K562 (cell line): ENCODE results near the gene WFDC2. TPM values are rescaled to one million over a fixed set of nuclear protein-coding genes. Genes with fewer than 3 reads are reported as not detected.

Source experiments
- ATAC-seq: fragments of 200-7000 bp; cut with Tn5 transposase; 3 replicates; pipeline ENCODE4 v1.9.1; 2020; ENCODE audit warnings: moderate library complexity
- BruUV-seq: library from RNA; stranded (reverse); fragments of 400-500 nt; replicated peaks from 2 replicates; lab custom pipeline; 2021; lab: Mats Ljungman, UMichigan
- CTCF ChIA-PET: fragments of 300-600 bp; formaldehyde crosslinking; extraction: SDS; loops from one replicate; lab custom pipeline; 2021; ENCODE audit warnings: low intra/inter-chr PET ratio; lab: Yijun Ruan, JAX
- POLR2A ChIA-PET: fragments of 300-600, 350-650 bp; sonication (Branson Sonifier 250); formaldehyde crosslinking; extraction: SDS; loops from one replicate; lab custom pipeline; 2021; ENCODE audit warnings: antibody characterized with exemption, inconsistent platforms; lab: Yijun Ruan, JAX
- DNase-seq, 4 experiments: peaks; one replicate each; pipeline versions ENCODE4 v3.0.0 to v3.0.0-alpha.2; 2011 to 2018; ENCODE audit warnings: low spot score in 3 of 4, mixed read lengths in 3 of 4; ENCODE audit errors: extremely low read depth in 1 of 4
- FAIRE-seq: peaks from 2 replicates; lab custom pipeline; 2011; peaks lifted over from hg19 to GRCh38; lab: Jason Lieb, UNC
- H2AFZ ChIP-seq: 2 replicates; pipeline ENCODE4 v1.6.0; 2011; ENCODE audit warnings: low read depth, low read length, control low read depth, inconsistent platforms
- H3K27ac ChIP-seq: fragments of 200-600 bp; 3 replicates; pipeline ENCODE4 v1.8.0; 2011; ENCODE audit warnings: low read depth, mild to moderate bottlenecking, control low read depth, inconsistent platforms, low read length, moderate library complexity, mixed read lengths; ENCODE audit errors: extremely low read depth
- H3K27me3 ChIP-seq, 2 experiments: fragments of 300-600 bp in 1 of 2; 2 replicates in 1 of 2; 3 replicates in 1 of 2; pipeline versions ENCODE4 v1.6.0 to v1.8.0; 2011; ENCODE audit warnings: inconsistent platforms in 2 of 2, low read length in 2 of 2, mild to moderate bottlenecking in 1 of 2, mixed read lengths in 1 of 2, moderate library complexity in 1 of 2; ENCODE audit not compliant: control insufficient read depth in 2 of 2, insufficient read depth in 2 of 2
- H3K36me3 ChIP-seq: fragments of 300-600 bp; 3 replicates; pipeline ENCODE4 v1.8.0; 2011; ENCODE audit warnings: mild to moderate bottlenecking, low read length, inconsistent platforms; ENCODE audit not compliant: control insufficient read depth, insufficient read depth
- H3K4me1 ChIP-seq, 2 experiments: fragments of 200-600 bp in 1 of 2; replicated peaks in 1 of 2; 2 replicates in 1 of 2; 3 replicates in 1 of 2; pipeline versions ENCODE4 v1.5.1 to v1.8.0; 2011; ENCODE audit warnings: inconsistent platforms in 2 of 2, low read length in 2 of 2, mild to moderate bottlenecking in 1 of 2, mixed read lengths in 1 of 2, moderate library complexity in 1 of 2; ENCODE audit not compliant: control insufficient read depth in 2 of 2, insufficient read depth in 2 of 2
- H3K4me2 ChIP-seq: 2 replicates; pipeline ENCODE4 v1.6.1; 2011; ENCODE audit warnings: low read length, control low read depth, inconsistent platforms, mixed read lengths; ENCODE audit not compliant: insufficient read depth
- H3K4me3 ChIP-seq: fragments of 200-600 bp; sonication (generic), shearing (Covaris generic); 2 replicates; pipeline ENCODE4 v1.5.1; 2016; ENCODE audit warnings: control low read depth, inconsistent platforms
- H3K79me2 ChIP-seq: fragments of 200-600 bp; 3 replicates; pipeline ENCODE4 v1.8.0; 2011; ENCODE audit warnings: low read length, inconsistent platforms; ENCODE audit not compliant: control insufficient read depth, insufficient read depth
- H3K9ac ChIP-seq, 2 experiments: 2 replicates each; pipeline versions ENCODE4 v1.6.0 to v1.6.1; 2011; ENCODE audit warnings: low read depth in 2 of 2, low read length in 2 of 2, control low read depth in 1 of 2, inconsistent platforms in 1 of 2, mild to moderate bottlenecking in 1 of 2, mixed read lengths in 1 of 2; ENCODE audit not compliant: insufficient read depth in 1 of 2
- H3K9me1 ChIP-seq: one replicate; pipeline ENCODE4 v1.6.0; 2011; ENCODE audit warnings: inconsistent platforms, mild to moderate bottlenecking, low read length, moderate library complexity; ENCODE audit not compliant: control insufficient read depth, insufficient read depth
- H3K9me3 ChIP-seq: replicated peaks from 2 replicates; pipeline ENCODE4 v1.5.1; 2011; ENCODE audit warnings: low read depth, low read length, inconsistent platforms; ENCODE audit not compliant: control insufficient read depth, insufficient read depth
- H4K20me1 ChIP-seq: replicated peaks from 2 replicates; pipeline ENCODE4 v1.6.1; 2011; ENCODE audit warnings: low read length, inconsistent platforms, mixed read lengths; ENCODE audit not compliant: control insufficient read depth, insufficient read depth
- AFF4 ChIP-seq: sonication (generic); formaldehyde crosslinking; IDR thresholded peaks from 2 replicates; pipeline ENCODE4 v1.8.0; 2023; ENCODE audit warnings: mild to moderate bottlenecking, missing genetic modification reagents
- COPS2 ChIP-seq: fragments of 450-650 bp; conservative IDR thresholded peaks from 2 replicates; pipeline ENCODE4 v1.6.1; 2016; ENCODE audit warnings: mild to moderate bottlenecking, moderate library complexity
- ETV1 ChIP-seq: fragments of 450-650 bp; conservative IDR thresholded peaks from 2 replicates; pipeline ENCODE4 v1.6.1; 2016; ENCODE audit warnings: missing genetic modification characterization, control low read depth, low read depth, missing compliant biosample characterization
- HES1 ChIP-seq: fragments of 450-650 bp; IDR thresholded peaks from 2 replicates; pipeline ENCODE4 v1.6.1; 2016; ENCODE audit warnings: low read depth, mild to moderate bottlenecking, moderate library complexity
- KDM5B ChIP-seq: fragments of 200-600 bp; sonication (generic); IDR thresholded peaks from 2 replicates; pipeline ENCODE4 v1.6.1; 2012; ENCODE audit warnings: low read depth, mild to moderate bottlenecking, moderate library complexity, low read length, control low read depth, inconsistent platforms; ENCODE audit not compliant: insufficient replicate concordance
- LARP7 ChIP-seq: fragments of 450-650 bp; IDR thresholded peaks from 2 replicates; pipeline ENCODE4 v1.6.1; 2016
- MEF2D ChIP-seq: conservative IDR thresholded peaks from 2 replicates; pipeline ENCODE4 v1.6.1; 2016; ENCODE audit warnings: low read depth, missing genetic modification characterization, missing compliant biosample characterization
- NFATC3 ChIP-seq: fragments of 450-650 bp; IDR thresholded peaks from 2 replicates; pipeline ENCODE4 v1.6.1; 2017; ENCODE audit warnings: mild to moderate bottlenecking
- SPI1 ChIP-seq: IDR thresholded peaks from 2 replicates; pipeline ENCODE4 v1.6.1; 2011; ENCODE audit warnings: low read depth, low read length, control low read depth, borderline replicate concordance
- ZNF133 ChIP-seq: fragments of 250-450 bp; sonication (Bioruptor Pico); IDR thresholded peaks from 2 replicates; pipeline ENCODE4 v1.4.0; 2020; ENCODE audit warnings: mild to moderate bottlenecking
- ZNF175 ChIP-seq: fragments of 200-800 bp; sonication (Bioruptor generic); IDR thresholded peaks from 2 replicates; pipeline ENCODE4 v1.6.1; 2016; ENCODE audit warnings: low read depth, mild to moderate bottlenecking, missing genetic modification characterization, missing compliant biosample characterization
- ZNF224 ChIP-seq: sonication (generic); formaldehyde crosslinking; IDR thresholded peaks from 2 replicates; pipeline ENCODE4 v1.8.0; 2022; ENCODE audit warnings: mild to moderate bottlenecking, missing genetic modification reagents
- ZNF644 ChIP-seq: fragments of 200-800 bp; sonication (Bioruptor generic); IDR thresholded peaks from 2 replicates; pipeline ENCODE4 v1.6.1; 2016; ENCODE audit warnings: low read depth, missing genetic modification characterization, missing compliant biosample characterization
- WGBS: fragments of 100-300 bp; shearing (Covaris generic); methylation state at CpG from one replicate; pipeline ENCODE4 v1.1.6; 2016; ENCODE audit warnings: low coverage, mixed read lengths; ENCODE audit not compliant: insufficient coverage; ENCODE audit errors: missing lambda C conversion rate; 5-methylcytosine and 5-hydroxymethylcytosine counted together
- in situ Hi-C: fragments of 300-500 bp; cut with MboI; formaldehyde crosslinking; loops from 4 replicates; pipeline ENCODE4 v1.15.0; 2018; ENCODE audit warnings: inconsistent platforms, mixed read lengths
- intact Hi-C: fragments of 100-400 bp; cut with micrococcal nuclease; formaldehyde crosslinking; loops from 2 replicates; pipeline ENCODE4 v1.14.2; 2022
- polyA plus RNA-seq, 8 experiments: library from polyadenylated mRNA; depleted of rRNA in 4 of 8; stranded (reverse) in 5 of 8; unstranded in 3 of 8; fragments of >200 nt; fragmentation: Nextera tagmentation in 2 of 8; fragmentation: Illumina TruSeq in 1 of 8; extraction: Ambion mirVana in 2 of 8; extraction: Trizol in 1 of 8; gene quantifications; 2 replicates each; pipeline versions ENCODE4 v1.2.1 to v1.2.3, GENCODE V29; 2011 to 2014; ENCODE audit warnings: inconsistent platforms in 1 of 8, missing spikeins in 1 of 8
- total RNA-seq, 7 experiments: library from RNA; depleted of rRNA in 6 of 7; stranded (reverse); fragments of >200 nt in 6 of 7; fragmentation: Illumina TruSeq in 2 of 7; extraction: Trizol in 2 of 7; gene quantifications; 2 replicates each; pipeline versions ENCODE4 v1.2.1 to v1.2.3, GENCODE V29; 2011 to 2021; ENCODE audit warnings: low replicate concordance in 1 of 7
- TF ChIP-seq, protein P1 (sequence below): fragments of 450-650 bp; IDR thresholded peaks from 2 replicates; pipeline ENCODE4 v1.6.1; 2017; ENCODE audit warnings: antibody characterized with exemption, mild to moderate bottlenecking

Gene WFDC2
- total and polyA plus RNA-seq, 9 of the 15 experiments (the other 6 are each of a cell fraction or from before 2014, with no cell fraction given), result not detected

GRCh38 chr20:45440891-45441685, 28.5 kb upstream of the WFDC2 start:
- ChIA-PET POLR2A (no interaction called here), CTCF (no interaction called here)
- Histone ChIP-seq H3K4me1 (peaks cover 3 to 6% of the 10 kb centered on the region in 2 experiments; a peak in 2 of 5 replicates), H3K9me3 (no peaks in the 10 kb centered on the region), H3K9me1 (no peaks in the 10 kb centered on the region), H2AFZ (no peak overlapping the region), H3K4me3 (no peak overlapping the region), H3K4me2 (no peak overlapping the region), H3K27ac (no peak overlapping the region), H3K9ac (no peak overlapping the region), H3K36me3 (no peaks in the 10 kb centered on the region), H4K20me1 (no peaks in the 10 kb centered on the region), H3K79me2 (no peaks in the 10 kb centered on the region), H3K27me3 (no peaks in the 10 kb centered on the region)
- FAIRE-seq (no peak), DNase-seq (no peak), ATAC-seq (no peak)
- BruUV-seq, result no TSS peak
- in situ Hi-C loops (no loop called here), intact Hi-C loops (no loop called here)
- WGBS, result 9% methylated on average over 5 of the region's 5 CpGs
- TF ChIP-seq ZNF224 (no peak), MEF2D (tag) (no peak), SPI1 (no peak), KDM5B (no peak), COPS2 (no peak), HES1 (no peak), AFF4 (no peak), ZNF175 (no peak), ZNF644 (tag) (no peak), ETV1 (tag) (no peak), ZNF133 (no peak), LARP7 (no peak), NFATC3 (no peak)
- TF ChIP-seq, protein P1, sequence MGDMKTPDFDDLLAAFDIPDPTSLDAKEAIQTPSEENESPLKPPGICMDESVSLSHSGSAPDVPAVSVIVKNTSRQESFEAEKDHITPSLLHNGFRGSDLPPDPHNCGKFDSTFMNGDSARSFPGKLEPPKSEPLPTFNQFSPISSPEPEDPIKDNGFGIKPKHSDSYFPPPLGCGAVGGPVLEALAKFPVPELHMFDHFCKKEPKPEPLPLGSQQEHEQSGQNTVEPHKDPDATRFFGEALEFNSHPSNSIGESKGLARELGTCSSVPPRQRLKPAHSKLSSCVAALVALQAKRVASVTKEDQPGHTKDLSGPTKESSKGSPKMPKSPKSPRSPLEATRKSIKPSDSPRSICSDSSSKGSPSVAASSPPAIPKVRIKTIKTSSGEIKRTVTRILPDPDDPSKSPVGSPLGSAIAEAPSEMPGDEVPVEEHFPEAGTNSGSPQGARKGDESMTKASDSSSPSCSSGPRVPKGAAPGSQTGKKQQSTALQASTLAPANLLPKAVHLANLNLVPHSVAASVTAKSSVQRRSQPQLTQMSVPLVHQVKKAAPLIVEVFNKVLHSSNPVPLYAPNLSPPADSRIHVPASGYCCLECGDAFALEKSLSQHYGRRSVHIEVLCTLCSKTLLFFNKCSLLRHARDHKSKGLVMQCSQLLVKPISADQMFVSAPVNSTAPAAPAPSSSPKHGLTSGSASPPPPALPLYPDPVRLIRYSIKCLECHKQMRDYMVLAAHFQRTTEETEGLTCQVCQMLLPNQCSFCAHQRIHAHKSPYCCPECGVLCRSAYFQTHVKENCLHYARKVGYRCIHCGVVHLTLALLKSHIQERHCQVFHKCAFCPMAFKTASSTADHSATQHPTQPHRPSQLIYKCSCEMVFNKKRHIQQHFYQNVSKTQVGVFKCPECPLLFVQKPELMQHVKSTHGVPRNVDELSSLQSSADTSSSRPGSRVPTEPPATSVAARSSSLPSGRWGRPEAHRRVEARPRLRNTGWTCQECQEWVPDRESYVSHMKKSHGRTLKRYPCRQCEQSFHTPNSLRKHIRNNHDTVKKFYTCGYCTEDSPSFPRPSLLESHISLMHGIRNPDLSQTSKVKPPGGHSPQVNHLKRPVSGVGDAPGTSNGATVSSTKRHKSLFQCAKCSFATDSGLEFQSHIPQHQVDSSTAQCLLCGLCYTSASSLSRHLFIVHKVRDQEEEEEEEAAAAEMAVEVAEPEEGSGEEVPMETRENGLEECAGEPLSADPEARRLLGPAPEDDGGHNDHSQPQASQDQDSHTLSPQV, result no peak
